Stimulated activated CD4-positive, alpha-beta T cell treated with anti-CD3 and anti-CD28 coated beads, Interleukin-2, amount 100 ng/mL, for 24 hours (primary cell): ENCODE measurements around the gene PRR7.

ENCODE experiments used
- DNase-seq, 2 donors: peaks; one replicate each; pipeline ENCODE4 v3.0.0-alpha.2; 2020

Gene PRR7

GRCh38 chr5:177501874-177502678, 55.5 kb downstream of the PRR7 start:
- no peak for DNase-seq

GRCh38 chr5:177502886-177503285, 56.3 kb downstream of the PRR7 start:
- DNase-seq: no peak

GRCh38 chr5:177503351-177504085, 56.9 kb downstream of the PRR7 start:
- no peak for DNase-seq

GRCh38 chr5:177504086-177505056, 57.8 kb downstream of the PRR7 start:
- no peak for DNase-seq

- no peak for DNase-seq
Measured at GRCh38 chr5:177505075-177505474, 58.5 kb downstream of the PRR7 start.
